Fibroblast of peridontal ligament (primary cell): ENCODE measurements around the gene SLC39A13.
A peak's percentile ranks its signal among the peaks of the same experiment; 100 is the strongest.

Experiments used
- DNase-seq: peaks from one replicate; pipeline ENCODE4 v3.0.0-alpha.2; 2010; ENCODE audit errors: extremely low read depth

The SLC39A13 gene

DNA sequence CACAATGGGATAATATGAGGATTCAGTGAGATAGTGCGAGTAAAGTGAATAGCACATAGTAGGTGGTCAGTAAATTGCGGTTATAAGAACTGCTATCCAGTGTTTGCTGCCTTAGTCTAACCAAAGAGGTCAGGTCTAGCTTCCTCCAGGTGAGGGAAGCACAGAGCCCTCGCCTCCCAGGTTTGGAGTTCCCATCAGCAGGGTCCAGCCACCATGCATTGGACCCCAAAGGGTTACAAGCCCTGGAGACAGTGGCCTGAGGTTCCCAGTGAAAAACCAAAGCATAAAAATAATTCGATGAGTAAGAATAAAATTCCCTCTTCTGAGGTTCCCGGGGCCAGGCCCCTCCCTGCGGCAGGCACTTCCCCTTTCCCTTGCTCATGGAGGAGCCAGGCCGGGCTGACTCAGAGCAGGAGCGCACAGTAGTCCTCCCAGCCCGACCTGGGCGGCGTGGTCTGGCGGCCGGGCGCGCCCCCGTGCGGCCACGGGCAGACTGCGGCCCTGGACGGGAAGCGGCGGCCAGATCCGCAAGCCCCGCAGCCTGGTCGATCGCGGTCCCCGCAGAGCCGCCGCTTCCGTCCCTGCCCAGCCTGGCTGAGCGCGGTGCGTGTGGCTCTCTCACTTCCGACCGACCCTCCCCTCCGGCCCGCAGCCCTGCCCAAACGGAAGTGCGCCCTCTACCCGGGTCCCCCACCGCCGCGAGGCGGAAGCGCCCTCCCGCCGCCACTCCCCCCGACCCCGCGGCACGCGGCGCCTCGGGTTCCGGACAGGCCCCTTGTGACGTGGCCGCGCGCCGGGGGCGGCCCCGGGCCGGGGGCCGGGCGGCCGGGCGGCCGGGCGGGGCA, at the start of gene SLC39A13:
Gene SLC39A13 (plus strand): TSS at position 845 of the 845 bp plus-strand sequence. CDS start 1,505 bp downstream, outside the sequence.
- DNase-seq, result peak; percentile 92

DNA sequence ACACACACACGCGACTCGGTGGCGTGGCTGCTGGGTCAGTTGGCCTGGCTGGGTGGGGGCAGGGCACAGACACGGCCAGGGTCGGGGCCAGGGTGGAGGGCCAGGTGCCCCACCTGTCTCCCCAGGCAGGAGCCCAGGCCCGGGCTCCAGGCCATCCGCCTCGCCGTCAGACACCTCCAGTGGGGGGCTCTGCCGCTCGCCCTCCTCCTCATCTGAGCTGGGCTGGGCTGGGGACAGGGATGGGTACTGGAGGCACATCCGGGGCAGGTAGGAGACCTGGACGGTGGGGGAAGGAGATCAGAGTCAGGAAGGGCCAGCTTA, 49.7 kb upstream of the SLC39A13 start:
- DNase-seq, result no peak

DNA sequence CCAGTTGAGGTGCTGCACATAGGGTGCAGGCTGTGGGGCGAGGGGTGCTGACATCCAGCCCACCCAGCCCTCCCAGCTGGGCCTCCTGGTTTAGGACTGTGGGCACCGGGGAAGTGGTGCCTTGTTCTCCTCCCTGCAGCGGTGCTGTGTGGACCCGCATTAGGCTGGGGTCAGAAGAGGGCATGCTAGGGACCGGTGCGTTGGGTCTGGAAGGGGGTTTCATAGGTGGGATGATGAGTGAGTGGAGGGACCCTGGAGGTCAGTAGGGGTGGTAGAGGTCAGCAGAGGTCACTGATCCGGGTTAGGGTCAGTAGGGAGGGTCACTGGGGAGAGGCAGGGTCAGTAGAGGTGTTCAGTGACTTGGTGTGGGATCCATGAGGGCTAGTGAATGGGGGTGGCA, 49.2 kb upstream of the SLC39A13 start:
- DNase-seq, result no peak

DNA sequence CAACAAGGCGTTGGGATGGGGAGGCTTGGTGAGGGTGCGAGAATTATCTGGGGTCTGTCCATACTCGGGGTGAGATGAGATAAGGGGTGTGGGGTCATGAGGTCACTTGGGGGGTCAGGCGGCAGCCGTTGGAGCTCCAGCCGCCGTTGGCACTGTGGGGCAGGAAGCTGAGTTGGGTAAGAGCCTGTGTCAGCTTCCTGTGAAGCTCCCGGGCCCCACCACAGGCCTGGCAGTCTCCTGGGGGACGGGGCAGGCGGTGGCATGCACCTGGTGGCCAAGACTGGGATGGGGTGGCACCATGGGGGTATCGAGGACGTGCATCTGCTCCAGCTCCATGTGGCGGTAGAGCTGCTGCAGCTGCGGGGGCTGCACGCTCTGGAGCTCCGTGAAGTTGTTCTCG, 48.8 kb upstream of the SLC39A13 start:
- no peak for DNase-seq

DNA sequence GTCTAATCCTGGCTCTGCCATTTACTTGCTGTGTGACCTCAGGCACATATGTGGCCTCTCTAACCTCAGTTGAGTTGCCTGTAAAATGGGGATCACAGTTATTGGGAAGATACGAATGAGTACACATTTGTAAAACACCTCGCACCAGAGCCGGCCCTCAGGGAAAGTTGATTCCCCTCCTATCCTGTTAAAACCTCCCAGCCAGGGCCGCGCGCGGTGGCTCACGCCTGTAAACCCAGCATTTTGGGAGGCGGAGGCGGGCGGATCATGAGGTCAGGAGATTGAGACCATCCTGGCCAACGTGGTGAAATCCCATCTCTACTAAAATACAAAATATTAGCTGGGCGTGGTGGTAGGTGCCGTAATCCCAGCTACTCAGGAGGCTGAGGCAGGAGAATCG, 48.0 kb upstream of the SLC39A13 start:
- DNase-seq, result no peak

DNA sequence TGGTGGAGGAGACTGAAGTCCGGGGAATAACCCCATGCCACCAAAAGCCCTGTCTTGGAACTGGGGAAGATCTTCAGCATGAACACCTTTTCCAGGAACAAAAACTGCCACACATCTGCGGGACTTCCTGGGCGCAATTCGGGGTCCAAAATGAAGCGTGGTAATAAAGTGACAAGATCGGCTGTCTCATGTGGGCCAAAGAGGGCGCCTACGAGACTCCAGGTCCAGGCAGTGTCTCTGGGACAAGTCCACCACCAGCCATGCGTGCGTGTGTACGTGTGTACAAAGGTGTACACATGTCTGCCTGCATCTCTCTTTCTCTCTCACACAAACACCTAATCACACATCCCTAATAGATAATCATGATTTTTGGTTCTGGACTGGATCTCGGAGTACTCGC, 47.0 kb upstream of the SLC39A13 start:
- no peak for DNase-seq

DNA sequence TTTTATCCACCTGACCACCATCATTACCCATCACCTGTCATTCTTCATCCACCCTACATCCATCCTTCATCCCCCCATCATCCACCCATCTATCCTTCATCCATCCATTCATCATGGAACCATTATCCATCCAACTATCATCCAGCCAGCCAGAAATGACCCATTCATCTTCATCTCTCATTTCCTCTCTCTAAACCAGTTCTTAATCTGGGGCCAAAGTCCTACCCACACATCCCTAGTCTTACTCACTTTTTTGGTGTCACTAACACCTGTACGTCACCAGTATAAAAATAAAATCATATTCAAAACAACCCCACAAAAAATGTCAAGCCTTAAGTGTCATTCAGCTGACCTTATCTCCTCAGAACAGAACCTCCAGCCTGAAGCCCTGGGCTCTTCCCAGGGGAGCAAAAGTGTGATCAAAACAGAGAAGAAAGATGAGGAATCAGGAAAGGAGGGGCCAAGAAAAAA, 42.3 kb upstream of the SLC39A13 start:
- DNase-seq, result no peak

DNA sequence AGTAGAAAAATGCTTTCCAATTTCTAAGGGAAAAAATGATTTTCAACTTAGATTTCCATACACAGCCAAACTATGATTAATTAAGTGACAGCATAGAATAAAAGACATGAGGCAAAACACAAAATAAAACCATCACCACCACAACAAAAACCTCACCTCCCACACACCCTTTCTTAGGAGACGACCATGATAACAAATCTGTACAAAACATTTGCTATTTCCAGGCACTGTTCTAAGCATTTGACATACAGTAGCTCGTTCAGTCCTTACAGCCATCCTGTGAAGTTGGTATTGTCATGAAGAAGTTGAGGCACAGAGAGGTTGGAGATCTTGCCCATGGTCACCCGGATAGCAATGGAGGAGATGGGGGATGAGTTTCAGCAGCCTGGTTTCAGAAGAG, 38.7 kb upstream of the SLC39A13 start:
- DNase-seq, result no peak

DNA sequence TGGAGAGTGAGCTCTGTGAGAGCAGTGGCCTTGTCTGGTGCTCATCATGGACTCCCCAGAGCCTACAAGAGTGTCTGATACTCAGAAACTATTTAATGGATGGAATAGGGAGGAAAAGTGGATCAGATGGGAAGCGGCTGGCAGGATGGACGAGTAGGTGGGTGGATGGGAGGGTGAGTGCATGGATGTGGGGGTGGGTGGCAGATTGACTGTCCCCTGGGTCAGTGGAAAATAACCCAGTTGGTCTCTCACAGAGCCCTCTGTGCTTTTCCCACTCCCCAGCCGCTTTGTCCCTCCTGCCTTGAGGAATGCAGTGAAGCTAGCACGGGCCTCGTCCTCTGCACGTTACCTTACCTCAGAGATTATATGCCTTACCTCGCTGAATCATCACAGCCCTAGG, 36.0 kb upstream of the SLC39A13 start:
- DNase-seq, result no peak

DNA sequence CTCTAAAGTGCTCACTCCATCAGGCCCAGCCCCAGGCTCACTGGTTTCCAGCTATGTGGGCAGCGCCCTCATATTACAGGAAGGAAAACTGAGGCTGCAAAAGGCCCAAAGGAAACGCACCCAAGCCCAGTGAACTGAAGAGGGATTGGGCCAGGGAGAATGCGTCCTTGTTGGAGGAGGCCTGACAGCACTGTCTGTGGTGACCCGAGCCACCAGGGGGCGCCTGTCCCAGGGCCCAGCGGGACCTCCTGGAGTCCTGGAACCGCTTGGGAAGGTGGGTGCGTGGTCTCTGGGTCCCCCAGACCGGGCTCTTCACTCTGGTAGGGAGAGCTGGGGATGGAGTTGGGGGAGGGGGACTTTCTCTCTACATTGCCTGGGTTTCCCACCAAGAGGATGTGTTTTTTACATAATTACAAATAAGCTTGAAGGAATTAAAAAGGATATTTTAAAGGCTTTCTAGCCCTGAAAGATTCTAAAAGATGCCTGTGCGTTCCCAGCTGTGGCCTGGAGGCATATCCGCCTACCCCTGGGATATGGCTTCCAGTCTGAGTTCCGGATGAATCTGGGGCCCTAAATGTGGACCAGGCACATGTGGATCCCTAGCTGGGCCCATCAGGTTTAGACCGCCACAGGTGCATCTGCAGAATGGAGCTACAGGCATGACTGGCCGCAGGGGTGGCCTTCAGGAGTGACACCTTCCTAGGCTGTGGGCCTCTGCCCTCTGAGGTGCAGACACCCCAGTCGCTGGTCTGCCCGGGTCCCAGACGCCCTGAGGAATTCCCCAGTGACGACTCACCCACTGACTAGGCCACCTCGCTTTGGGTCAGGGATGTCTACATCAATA, 34.3 kb upstream of the SLC39A13 start:
- DNase-seq, result peak; percentile 66

DNA sequence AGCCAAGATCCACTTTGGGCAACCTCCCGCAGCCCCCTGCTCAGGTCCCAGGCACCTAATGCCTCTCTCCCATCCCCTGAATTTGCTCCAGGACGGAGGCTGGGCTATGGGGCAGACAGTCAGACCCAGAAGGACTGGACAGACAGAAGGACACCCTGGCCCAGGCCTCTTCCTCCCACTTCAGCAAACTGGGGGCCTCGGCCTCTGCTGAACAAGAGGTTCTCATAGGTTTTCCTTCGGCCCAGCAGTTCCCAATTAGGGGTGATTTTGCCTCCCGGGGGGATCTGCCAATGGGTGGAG, 33.7 kb upstream of the SLC39A13 start:
- DNase-seq, result no peak

DNA sequence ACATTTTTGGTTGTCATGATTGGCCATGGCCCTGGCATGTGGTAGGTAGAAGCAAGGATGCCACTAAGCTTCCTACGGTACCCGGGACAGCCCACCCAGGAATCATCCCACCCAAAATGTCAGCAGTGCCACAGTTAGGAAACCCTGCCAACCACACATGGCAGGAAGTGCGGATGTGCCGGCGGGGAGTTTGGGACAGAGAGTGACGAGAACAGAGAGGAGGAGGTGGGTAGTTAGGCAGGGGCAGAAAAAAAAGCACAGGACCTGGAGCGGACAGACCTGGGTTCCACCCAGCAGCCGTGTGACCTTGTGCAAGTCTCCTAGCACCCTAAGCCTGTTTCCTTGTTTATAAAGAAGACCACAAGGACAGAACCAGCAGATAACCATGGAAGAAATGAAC, 33.4 kb upstream of the SLC39A13 start:
- no peak for DNase-seq

DNA sequence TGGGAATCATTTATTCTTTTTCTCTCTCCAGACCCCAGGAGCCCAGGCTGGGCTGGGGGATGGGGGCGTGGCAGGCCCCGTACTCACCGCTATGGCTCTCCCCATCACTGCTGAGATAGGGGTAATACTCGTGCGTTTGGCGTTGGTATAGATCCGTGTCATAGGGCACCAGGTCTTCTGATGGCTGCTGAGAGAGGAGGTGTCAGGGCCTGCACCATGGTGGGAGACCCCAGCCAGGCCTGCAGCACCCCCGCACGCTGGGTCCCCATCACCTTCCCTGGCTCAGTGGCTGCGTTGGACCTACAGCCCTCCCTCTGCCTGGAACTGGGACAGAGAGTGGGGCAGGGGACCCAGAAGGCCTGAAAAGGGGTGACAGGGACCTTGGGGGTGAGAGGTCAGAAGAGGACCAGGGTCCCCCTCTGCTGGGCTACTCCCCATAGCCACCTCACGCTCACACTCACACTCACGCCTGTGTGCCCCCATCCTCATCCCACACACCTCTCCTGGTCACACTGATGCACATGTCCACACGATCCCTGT, 32.8 kb upstream of the SLC39A13 start:
- no peak for DNase-seq

DNA sequence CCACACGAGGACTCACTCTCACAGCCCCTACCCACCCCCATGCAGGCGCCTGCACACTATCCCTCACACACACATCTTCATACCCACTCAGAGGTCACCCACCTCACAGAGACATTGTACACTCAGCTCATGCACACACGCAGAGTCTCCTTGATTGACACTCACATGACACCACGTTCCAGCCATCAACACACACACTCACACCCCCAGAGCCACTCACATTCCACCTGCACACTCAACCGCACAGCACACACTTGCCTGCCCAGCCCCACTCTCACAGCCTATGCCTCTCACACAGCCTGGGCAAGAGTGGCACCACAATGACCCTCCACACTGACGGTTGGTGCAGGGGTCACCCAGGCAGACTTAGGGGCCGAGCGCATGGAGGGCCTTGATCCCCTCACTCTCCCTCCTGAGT, 32.3 kb upstream of the SLC39A13 start:
- no peak for DNase-seq

DNA sequence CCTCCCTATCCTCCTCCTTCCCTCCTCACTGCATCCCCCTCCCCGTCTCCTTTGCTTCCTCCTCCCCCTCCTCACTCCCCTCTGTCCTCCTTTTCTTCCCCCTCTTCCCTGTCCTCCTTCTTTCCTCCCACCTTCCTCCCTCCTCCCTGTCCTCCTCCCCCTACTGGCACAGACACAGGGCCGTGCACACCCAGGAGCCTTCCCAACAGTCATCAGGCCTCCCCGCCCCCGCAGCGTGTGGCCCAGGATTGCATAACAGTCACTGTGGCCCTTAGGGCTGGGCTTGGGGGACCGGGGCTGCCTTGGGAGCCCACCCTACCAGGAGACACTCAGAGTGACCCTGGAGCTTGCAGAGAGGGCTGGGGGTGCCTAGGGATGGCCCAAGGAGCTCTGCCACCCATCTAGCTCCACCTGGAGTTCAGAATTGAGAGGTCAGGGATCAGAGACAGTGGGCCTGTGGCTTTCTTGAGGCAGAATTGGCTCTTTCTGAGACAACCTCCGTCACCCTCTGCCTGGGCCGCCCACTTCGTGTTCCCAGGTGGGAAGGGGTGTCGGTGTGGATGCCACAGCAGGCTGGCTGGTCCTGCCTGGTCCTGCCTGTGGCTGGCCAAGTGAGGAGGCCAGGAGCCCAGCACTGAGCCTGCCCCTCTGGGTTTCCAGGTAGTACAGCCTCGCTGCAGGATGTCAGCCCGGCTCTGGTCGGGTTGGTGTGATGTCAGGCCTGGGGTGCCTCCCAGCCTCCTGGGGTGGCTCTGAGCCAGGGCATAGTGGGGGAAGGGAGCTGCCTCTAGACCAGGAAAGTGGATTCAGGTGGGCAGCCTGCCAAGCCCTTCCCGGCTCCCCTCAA, 31.6 kb upstream of the SLC39A13 start:
- no peak for DNase-seq

DNA sequence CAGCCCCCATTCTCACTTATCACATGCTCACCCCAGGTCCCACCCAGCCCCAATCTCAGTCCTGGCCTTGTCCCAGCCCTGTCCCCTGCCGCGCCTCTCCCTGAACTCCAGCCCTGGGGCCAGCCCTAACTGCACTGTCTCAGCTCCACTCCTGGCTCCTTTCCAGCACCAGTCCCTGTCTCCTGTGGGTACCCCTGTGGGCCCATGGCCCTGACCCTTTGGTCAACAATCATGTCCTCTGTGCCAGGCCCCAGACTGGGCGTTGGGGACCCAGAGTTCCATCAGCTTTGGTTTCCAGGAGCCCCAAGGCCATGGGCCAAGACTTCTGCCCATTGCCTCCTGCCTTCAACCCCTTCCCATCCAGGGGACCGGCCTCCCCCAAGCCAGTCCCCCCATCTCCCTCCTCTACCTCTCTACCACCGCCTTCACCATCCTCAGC, 30.8 kb upstream of the SLC39A13 start:
- no peak for DNase-seq

DNA sequence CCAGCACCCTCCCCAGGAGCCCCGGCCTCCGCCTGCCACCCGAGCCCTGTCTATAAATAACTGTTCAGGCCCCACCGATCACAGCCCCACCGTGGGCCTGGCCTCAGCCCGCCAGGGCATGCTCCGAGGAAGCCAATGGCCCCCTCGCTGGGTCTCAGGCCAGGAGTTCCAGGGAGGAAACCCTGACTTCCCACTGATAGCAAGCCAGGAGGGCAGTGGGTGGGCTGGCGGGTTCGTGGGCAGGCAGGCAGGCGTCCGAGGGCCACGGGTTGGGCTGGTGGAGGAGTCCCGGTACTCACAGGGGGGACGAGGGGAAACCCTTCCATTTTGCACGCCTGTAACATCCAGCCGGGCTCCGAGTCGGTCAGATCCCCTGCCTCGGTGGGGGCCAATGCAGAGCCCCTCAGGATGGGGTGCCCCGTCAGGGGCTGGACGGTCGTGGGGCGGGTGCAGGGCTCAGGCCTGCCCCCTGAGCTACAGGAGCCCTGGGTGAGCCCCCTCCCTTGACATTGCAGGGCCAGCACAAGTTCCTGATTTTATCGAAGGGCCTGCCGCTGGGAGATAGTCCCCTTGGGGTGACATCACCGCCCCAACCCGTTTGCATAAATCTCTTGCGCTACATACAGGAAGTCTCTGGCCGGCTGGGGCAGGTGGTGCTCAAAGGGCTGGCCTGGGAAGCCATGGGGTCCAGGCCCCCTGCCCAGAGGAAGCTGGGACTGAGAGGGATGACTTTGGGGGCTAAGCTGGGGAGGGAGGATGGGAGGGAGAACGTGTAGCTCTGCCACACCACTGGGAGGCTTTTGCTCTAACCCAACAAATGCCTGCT, 30.2 kb upstream of the SLC39A13 start, which contains the start of gene SPI1:
Gene SPI1 (minus strand): TSS at position 538 of the 826 bp plus-strand sequence. CDS start 194 bp downstream, at position 344.
- no peak for DNase-seq

DNA sequence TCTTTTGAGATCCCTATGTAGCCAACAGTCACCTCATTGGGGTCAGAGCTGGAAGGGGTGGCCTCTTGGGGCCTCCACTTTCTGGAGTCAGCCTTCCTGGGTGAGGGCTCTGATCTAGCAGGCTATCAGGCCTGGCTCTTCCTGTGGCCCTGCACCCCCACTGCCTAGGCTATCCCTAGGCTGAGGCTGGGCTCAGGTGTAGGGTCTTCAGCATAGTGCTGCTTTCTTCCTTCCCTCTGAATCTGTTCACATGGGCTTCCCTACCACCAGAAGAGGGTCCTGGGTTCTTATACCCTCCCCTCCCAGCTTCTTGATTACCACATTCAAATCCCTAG, 29.6 kb upstream of the SLC39A13 start:
- DNase-seq, result no peak

DNA sequence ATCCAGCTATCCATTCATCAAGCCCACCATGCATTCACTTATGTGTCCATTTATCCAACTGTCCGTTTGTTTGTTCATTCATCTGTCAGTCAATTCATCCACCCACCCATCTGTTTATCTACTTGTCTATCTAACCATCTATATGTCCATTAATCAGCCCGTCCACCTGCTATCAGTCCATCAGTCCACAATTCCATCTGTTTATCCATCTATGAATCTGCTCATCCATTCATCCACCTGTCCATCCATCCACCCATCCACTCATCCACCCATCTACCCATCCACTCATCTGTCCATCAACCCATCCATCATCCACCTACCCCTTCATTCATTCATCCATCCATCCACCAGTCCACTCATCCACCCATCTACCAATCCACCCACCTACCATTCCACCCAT, 29.1 kb upstream of the SLC39A13 start:
- no peak for DNase-seq

DNA sequence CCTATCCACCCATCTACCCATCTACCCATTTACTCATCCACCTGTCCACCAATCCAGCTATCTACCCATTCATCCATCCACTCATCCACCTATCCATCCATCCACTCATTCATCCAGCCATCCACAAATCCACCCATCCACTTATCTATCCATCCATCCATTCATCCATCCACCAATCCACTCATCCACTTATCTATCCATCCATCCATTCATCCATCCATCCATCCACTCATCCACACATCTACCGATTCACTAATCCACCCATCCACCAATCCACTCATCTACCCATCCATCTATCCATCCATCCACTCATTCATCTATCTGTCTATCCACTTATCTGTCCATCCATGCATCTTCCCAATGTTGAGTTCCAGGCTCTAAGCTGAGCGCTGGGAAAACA, 28.3 kb upstream of the SLC39A13 start:
- no peak for DNase-seq

DNA sequence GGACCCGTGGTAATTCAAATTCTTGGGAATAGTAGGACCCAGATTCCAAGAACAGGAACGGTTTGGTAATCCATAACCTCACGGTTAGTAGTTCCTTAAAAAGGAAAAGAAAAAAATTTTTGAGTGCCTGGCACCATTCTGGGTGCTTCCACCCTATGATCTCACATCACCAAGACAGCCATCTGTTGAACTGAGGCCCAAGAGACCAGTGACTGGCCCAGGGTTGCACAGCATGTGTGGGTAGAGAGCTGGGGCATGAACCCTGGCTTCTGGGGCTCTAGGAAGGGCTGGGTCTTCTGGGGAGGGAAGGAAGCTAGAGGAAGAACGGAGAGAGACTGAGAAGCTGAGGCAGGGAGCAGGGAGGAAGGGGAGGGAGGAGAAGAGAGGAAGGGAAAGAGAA, 25.3 kb upstream of the SLC39A13 start:
- peak; percentile 47 for DNase-seq
